HG02571 (cell line): ENCODE data around the gene MAP3K5.

ENCODE experiments used
- ATAC-seq: cut with Tn5 transposase; IDR thresholded peaks from one replicate; pipeline ENCODE4 v1.9.1; 2021; ENCODE audit warnings: mild to moderate bottlenecking, moderate library complexity; ENCODE audit not compliant: unreplicated experiment

Gene MAP3K5

DNA sequence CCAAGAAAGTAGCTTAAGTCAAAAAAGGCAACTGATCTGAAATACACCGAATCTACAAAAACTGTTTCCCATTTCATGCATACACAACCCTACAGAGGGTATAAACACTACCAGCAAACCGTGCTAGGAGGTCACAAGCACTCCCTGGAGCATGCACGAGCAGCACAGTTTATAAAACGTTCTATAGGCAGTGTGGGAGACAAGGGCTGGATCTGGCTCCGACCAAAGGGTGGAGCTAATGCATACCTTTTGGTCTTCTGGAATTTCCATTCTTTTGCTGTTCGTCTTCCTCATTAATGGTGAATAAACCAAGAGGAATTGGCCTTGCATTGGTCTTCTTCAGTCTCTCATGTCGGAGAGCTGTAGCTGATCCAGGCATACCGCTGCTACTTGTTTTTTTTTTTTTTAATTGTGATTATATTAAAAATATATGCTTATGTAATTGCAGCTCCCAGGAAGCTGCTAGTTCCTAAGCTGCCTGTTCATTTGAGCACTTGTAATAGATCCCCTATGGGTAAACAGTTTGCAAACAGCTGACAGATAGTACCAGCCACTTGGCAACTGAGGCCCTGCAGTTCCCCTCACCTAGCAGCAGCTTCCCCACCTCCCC, 266.6 kb downstream of the MAP3K5 start:
- no peak for ATAC-seq

DNA sequence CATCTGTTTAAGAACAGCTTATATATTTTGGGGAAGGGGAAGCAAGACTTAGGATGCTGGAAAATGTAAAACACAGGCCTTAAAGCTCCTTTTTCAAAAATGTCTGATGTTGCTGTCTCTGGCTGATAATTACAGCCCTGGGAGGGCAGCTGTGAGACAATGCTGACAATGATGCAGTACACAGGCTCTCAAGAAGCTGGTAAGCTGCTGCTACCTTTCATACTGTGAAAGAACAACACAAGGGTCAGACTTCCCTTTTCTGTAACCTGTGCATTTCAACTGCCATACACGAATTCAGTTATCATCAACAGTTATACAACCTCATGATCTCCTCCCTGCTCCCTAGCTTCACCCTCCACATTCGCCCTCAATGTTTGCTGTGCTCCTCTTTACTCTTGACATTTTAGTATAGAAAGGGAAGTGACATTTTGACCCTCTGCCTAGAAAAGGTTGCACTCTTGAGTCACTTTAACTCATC, 267.3 kb downstream of the MAP3K5 start:
- no peak for ATAC-seq

DNA sequence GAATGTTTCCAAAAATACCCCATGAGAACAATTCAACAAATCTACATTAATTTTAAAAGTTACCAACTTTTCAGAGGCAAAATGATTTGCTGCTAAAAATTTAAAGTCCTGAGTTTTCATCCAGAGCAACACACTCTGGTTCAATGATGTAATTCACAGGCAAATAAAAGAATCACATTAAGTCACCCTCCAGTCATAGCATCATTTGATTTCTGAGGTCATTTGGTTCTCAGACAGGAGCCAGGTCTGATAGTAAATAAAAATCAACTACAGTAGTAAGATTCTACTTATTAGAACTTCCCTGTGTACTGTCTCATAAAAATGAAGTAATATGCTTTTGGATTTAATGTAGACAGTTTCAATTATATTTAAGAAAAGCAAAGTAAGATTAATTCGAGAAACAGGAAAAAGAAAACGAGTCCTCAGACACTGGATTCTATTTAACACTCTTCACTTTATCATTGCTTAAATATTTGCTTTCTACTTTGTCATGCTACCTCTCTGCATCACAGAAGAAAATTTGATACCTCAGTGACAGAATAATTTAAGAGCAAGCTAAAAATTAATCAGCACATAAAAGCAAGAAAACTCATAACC, 267.8 kb downstream of the MAP3K5 start:
- no peak for ATAC-seq

DNA sequence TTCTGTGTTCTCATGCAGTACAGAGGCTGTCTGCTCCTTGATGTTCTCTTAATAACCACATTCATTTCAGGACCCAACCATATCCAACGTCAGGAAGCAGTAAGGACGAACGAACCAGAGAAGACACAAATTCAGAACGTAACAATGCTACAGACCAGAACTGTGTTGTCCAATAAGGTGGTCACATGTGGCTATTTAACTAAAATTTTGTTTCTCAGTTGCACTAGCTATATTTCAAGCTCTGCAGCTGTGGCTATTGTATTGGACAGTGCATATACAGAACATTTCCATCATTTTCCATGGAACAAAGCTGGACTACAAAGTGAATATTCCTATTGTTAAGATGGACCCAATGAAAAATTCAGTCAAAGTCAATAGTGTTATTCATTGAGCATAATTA, 269.1 kb downstream of the MAP3K5 start:
- no peak for ATAC-seq

DNA sequence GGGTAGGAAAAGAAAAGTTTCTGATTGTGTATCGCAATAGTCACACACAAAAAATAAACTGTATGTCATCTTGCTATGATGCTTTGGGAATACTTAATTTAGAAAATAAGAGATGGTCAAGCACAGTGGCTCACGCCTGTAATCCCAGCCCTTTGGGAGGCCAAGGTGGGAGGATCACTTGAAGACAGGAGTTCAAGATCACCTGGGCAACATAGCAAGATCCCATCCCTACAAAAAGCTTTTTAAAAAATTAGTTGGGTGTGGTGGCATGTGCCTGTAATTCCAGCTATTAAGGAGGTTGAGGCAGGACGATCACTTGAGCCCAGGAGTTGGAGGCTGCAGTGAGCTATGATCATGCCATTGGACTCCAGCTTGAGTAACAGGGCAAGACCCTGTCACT, 269.6 kb downstream of the MAP3K5 start:
- ATAC-seq = no peak

DNA sequence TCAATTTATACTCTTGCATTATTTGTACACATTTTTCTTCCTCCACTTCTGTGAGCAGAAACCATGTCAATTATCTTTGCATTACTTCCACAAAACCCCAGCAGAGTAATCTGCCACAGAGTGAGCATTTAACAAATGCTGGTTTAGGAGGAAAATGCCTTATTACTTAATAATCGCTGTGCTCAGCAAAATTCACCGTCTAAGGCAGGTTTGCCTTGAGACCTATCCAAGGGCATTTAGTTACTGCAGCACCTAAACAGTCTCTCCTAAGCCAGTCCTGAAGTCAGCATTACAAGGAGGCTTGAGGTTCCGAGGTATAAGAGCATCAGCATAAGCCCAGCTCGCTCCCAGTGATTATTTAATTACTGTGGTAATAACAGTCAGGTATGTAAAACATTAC, 270.4 kb downstream of the MAP3K5 start:
- no peak for ATAC-seq

DNA sequence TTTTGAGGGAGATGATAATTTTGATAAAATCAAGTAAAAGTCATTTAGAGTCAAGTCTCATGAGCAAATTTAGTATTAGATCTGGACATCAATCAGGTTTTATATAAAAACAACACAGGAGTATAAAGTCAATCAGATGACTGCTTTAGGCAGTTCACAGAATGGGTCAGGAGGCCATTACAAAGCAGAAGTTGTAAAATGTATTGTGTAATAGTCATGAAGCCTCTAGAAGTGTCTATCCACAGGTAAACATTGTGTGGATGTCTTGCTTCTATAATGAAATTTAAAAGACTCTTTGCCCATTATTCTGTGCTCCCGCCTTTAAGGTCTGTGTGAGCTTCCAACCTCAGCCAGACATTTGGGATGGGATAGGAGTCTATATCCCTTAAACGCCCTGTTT, 270.9 kb downstream of the MAP3K5 start:
- no peak for ATAC-seq

DNA sequence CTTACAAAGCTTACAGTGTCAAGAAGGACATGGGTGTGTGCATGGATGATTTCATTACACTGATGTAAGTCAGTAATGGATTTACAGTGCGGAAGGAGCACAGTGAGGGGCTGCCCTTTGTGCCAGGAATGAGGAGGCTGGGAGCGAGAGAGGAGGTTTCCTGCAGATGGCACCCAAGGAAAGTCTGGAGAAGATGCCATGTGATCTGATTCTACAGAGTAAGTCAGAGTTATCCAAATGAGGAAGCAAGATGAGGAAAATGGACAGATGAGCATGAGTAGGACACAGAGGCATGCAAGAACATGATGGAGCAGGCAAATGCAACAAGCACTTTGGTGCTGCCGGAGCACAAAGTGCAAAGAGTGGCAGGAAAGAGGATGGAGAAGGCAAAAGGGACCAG, 271.8 kb downstream of the MAP3K5 start:
- no peak for ATAC-seq

DNA sequence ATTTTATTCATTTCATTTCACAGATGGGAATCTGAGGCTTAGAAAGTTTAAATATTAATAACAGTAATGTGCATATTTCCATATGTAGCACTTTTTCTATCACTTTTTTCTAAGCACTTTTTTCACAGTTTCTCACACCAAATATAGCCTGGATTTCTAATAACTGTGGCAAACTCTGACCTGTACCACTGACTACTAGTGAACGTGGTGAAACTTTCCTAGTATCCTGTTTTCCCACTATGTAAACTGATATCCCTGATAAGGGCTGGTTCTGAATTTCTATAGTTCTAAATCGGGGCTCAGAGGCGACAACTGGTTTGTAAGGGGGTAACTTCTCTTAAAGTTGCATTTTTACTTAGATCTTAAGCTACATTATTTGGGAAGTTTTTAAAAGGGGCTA, 274.7 kb downstream of the MAP3K5 start:
- ATAC-seq = no peak

DNA sequence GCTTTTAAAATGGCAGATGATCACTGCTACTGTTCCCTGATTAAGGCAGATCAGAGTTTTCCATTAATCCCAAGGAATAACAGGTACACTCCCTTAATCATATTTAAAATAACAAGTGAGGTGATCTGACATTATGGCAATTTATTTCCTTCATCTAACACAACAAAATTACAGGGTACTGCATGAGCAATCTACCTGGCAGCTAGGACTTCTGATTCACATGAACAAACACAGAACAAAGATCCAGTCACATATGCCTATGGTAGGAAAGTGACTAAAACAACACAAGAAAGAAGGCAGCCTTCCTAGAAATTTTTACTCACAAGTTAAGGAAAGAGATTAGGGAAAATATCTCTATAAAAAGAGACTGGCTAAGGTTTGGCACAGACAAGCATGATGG, 275.3 kb downstream of the MAP3K5 start:
- no peak for ATAC-seq

DNA sequence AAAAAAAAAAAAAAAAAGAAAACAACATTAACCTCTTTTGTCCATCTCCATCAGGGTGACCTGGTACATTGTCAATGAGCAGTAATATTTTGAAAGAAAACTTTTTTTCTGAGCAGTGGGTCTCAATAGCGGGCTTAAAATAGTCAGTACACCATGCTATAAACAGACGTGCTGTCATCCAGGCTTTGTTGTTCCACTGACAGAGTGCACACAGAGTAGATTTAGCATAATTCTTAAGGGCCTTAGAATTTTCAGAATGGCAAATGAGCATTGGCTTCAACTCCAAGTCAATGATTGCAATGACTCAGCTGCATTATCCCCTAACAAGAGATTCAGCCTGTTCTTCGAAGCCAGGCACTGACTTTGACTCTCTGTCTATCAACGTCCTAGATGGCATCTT, 277.7 kb downstream of the MAP3K5 start:
- ATAC-seq = no peak

DNA sequence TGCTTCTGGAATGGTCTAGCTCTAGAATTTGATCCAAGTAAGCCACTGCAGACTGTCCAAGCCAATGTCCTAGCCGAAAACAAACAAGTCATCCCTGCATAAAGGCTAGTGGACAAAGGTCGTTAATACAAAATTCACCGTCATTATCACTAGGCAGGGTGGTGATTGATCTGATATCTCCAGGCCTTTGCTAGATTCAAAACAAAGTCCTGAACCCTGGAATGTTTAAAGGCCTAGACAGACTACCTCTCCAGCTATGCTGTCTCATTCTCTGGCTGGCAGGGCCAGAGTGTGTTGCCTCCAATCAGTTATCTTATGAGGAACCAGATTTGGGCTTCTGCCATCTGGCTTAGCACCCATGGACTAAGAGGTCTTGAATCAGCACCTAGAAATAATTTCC, 280.4 kb downstream of the MAP3K5 start:
- no peak for ATAC-seq

DNA sequence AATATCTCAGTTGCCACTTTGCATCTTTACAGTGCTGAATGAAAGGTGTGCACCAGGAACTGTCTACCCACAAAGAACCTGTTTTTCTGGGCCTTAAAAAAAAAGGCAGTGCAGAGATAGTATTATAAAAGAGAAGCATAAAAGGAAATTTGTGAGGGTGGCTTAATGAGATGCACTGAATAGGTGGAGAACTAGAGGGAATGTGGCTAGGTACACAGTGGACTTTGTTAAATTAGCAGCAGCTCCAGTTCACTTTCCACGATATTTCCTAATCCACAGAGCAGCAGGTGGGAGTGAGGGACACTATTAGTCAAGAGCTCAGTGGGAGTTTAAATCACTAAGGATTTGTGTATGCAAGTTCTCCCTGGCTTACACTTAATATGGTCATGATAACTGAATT, 280.9 kb downstream of the MAP3K5 start:
- ATAC-seq = no peak

DNA sequence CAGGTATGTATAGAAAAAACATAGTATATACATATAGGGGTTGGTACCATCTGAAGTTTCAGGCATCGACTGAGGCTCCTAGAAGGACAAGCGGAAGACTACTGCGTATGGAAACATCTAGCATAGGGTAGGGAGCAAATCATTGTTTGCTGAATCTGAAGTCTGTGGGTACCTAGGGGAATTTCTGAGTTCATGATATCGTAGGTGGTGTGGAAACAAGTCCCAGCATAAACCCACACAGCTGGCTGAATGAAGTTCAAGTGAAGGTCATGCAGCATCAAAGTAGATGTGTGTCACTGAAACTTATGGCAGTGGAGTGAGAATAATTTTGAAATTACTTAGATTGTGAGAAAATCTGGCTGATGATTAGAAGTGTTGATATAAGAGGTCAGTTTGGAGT, 281.5 kb downstream of the MAP3K5 start:
- no peak for ATAC-seq

DNA sequence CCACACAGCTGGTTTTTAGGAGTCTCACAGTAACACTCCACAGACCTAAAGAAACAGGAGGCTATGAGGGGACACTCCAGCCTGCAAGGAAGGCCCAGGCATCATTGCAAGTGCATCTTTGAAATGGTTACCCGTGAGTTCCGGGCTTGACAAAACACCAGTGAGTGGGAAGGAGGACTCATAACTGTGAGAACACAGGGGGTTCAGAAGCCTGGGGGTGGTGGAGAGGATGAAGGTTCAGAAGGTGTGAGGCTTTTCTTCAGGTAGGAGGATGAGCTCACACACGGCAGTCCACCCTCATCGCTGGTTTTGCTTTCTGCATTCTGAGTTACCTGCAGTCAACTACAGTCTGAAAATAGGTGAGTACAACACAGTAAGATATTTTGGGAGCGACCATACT, 282.0 kb downstream of the MAP3K5 start:
- ATAC-seq = no peak

DNA sequence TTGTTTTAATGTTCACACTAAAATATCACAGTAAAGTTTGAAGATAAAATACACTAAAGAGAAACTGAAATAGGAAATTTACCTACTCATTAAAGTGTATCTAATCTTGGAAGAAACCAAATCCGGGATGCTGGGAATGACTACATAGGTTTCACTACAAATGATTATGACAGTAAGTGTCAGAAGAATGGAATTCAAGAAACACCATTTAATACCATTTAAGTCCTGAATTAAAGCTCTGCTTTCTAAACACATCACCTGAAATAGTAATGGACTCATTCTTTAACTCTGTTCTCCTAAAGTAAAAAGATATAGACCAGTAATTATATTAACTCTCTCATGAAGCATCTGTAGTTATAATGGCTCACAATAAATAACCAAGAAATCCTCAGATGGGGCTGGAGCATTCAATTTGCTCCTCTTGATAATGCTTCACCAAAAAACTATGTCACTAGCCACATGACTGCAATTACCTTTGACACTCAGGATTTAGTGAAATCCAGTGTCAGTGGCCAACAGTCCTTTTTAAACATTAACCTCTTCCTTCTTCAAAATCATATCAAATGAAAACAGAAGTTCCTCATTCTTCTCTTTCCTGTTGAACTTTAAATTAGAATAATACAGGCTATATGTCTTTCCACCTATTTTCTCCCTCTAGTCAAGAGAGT, 283.4 kb downstream of the MAP3K5 start:
- ATAC-seq = no peak
